Measurements from ENCODE around the gene ANKUB1. TPM values are rescaled to one million over a fixed set of nuclear protein-coding genes. Genes with fewer than 3 reads are reported as not detected.

The ANKUB1 gene
- polyA plus RNA-seq, 2 of the 4 experiments (the other 2 are of a cell fraction) = not detected

DNA sequence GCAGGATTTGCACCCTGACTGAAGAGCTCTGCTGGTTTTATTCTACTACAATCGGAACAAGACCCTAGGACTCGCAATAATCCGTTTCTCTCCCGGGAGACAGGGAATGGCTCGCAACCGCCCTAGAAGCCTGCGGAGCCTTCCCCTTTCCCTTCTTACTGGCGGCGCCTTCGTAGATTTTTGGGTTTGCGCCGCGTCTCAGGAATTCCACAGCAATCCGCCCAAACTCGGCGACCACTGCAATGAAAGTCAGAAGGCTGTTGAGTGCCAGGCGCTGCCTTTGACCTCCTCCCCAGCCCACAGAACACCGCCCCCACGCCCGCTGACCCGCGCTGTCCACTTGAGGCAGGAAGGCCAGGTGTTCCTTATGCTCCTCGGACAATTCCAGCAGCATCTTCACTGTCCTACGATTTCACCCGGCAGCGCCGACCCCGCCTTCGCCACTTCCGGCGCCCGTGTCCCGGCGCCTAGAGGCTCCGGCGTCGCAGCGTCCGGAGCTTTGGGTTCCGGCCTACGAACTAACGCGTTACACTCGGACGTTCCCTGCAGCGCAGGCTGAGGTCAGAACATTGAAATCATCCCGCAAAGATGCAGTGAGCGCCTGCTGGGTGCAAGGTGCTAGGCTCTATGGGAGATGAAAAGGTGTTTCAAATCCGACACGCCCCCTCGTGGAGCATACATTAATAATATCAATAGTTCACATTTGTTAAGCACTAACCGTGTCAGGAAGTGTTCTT lies 40.1 kb downstream of the ANKUB1 start, which contains the start of gene COMMD2 (continued):
- TF ChIP-seq NR3C1 (IDR thresholded peaks at IDR 0.05) (no peak), CEBPB (IDR thresholded peaks at IDR 0.05) (peak in 1 of 2 experiments; percentile 28; a peak in 1 of 4 replicates), KDM5A (IDR thresholded peaks at IDR 0.05) (peak; percentile 85), EP300 (IDR thresholded peaks at IDR 0.05) (no peak)
- TF ChIP-seq, protein P1, sequence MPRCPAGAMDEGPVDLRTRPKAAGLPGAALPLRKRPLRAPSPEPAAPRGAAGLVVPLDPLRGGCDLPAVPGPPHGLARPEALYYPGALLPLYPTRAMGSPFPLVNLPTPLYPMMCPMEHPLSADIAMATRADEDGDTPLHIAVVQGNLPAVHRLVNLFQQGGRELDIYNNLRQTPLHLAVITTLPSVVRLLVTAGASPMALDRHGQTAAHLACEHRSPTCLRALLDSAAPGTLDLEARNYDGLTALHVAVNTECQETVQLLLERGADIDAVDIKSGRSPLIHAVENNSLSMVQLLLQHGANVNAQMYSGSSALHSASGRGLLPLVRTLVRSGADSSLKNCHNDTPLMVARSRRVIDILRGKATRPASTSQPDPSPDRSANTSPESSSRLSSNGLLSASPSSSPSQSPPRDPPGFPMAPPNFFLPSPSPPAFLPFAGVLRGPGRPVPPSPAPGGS (IDR thresholded peaks at IDR 0.05) = peak; percentile 67; the same call in 1 of the 3 replicates

DNA sequence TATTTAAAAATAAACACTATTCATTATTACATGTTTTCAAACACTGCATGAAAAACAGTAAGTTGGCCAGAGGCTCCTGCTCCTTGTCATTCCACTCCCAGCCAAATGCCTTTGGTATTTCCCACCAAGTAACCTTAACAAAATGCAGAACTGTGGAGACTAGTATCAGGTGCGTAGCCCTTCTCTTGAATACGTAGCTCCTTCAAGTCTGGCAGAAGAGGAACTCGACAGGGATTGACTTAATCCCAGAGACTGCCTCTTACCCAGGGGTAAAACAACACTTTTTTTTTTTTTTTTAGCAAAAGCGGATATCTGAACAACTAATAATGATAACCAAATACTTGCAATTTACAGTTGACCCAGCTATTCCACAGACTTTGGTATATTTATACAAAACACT lies 40.8 kb downstream of the ANKUB1 start:
- TF ChIP-seq EHF (CRISPR knock-in tag; IDR thresholded peaks at IDR 0.05) (no peak), NR3C1 (IDR thresholded peaks at IDR 0.05) (no peak), SREBF2 (IDR thresholded peaks at IDR 0.05) (no peak), PHF8 (IDR thresholded peaks at IDR 0.05; ENCODE audit: borderline replicate concordance, low read depth) (no peak), FOXS1 (CRISPR knock-in tag; IDR thresholded peaks at IDR 0.05) (no peak), CHD2 (IDR thresholded peaks at IDR 0.05; ENCODE audit: low read length, partially characterized antibody) (no peak), SMC3 (IDR thresholded peaks at IDR 0.05) (no peak), CHD4 (IDR thresholded peaks at IDR 0.05; ENCODE audit: borderline replicate concordance) (no peak), HOXB5 (CRISPR knock-in tag; IDR thresholded peaks at IDR 0.05) (no peak), MAZ (IDR thresholded peaks at IDR 0.05; ENCODE audit: borderline replicate concordance, low read depth, low read length) (no peak), CBX8 (IDR thresholded peaks at IDR 0.05) (no peak), ESRRA (IDR thresholded peaks at IDR 0.05; ENCODE audit: borderline replicate concordance, low read length) (no peak), KDM5A (IDR thresholded peaks at IDR 0.05) (no peak), MYC (IDR thresholded peaks at IDR 0.05; ENCODE audit: borderline replicate concordance, low read length) (no peak), ZFP36 (IDR thresholded peaks at IDR 0.05; ENCODE audit: borderline replicate concordance, partially characterized antibody) (no peak), HOXB13 (CRISPR knock-in tag; IDR thresholded peaks at IDR 0.05; ENCODE audit: low read depth) (no peak), TFCP2L1 (CRISPR knock-in tag; IDR thresholded peaks at IDR 0.05) (no peak)
- TF ChIP-seq, protein P2, sequence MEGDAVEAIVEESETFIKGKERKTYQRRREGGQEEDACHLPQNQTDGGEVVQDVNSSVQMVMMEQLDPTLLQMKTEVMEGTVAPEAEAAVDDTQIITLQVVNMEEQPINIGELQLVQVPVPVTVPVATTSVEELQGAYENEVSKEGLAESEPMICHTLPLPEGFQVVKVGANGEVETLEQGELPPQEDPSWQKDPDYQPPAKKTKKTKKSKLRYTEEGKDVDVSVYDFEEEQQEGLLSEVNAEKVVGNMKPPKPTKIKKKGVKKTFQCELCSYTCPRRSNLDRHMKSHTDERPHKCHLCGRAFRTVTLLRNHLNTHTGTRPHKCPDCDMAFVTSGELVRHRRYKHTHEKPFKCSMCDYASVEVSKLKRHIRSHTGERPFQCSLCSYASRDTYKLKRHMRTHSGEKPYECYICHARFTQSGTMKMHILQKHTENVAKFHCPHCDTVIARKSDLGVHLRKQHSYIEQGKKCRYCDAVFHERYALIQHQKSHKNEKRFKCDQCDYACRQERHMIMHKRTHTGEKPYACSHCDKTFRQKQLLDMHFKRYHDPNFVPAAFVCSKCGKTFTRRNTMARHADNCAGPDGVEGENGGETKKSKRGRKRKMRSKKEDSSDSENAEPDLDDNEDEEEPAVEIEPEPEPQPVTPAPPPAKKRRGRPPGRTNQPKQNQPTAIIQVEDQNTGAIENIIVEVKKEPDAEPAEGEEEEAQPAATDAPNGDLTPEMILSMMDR (IDR thresholded peaks at IDR 0.05) = no peak
- TF ChIP-seq, protein P3, sequence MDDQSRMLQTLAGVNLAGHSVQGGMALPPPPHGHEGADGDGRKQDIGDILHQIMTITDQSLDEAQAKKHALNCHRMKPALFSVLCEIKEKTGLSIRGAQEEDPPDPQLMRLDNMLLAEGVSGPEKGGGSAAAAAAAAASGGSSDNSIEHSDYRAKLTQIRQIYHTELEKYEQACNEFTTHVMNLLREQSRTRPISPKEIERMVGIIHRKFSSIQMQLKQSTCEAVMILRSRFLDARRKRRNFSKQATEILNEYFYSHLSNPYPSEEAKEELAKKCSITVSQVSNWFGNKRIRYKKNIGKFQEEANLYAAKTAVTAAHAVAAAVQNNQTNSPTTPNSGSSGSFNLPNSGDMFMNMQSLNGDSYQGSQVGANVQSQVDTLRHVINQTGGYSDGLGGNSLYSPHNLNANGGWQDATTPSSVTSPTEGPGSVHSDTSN (IDR thresholded peaks at IDR 0.05) = no peak
- TF ChIP-seq, protein P4, sequence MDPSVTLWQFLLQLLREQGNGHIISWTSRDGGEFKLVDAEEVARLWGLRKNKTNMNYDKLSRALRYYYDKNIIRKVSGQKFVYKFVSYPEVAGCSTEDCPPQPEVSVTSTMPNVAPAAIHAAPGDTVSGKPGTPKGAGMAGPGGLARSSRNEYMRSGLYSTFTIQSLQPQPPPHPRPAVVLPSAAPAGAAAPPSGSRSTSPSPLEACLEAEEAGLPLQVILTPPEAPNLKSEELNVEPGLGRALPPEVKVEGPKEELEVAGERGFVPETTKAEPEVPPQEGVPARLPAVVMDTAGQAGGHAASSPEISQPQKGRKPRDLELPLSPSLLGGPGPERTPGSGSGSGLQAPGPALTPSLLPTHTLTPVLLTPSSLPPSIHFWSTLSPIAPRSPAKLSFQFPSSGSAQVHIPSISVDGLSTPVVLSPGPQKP (IDR thresholded peaks at IDR 0.05; ENCODE audit: low read depth, low read length) = no peak
- ChIA-PET CTCF (interaction anchor here (0.7 to 3.1 kb wide), 14 partner anchors 8 to 682 kb away, joined by 3 to 24 read pairs (median 8); no protein-coding TSS in a partner anchor), POLR2A (interaction anchor here (0.7 to 1.9 kb wide), 9 partner anchors 11 to 210 kb away, joined by 3 to 8 read pairs (median 5); partner anchors contain the start of genes RNF13 and WWTR1)
- 8% methylated on average over 4 of the region's 4 CpGs for WGBS (ENCODE audit: missing lambda C conversion rate)
- Histone ChIP-seq H3K4me1 (peaks cover 18% of the 10 kb centered on the region; the same call in 2 of the 3 replicates), H3K9me3 (no peaks in the 10 kb centered on the region), H3K4me3 (peak overlapping the region; percentile 76), H3K4me2 (peak overlapping the region; percentile 87), H3K27ac (peak overlapping the region; percentile 87 to 96)
- no peak for ATAC-seq
- DNase-seq (ENCODE audit: low read depth in 1 of 2, low spot score in 1 of 2) = no peak
- FAIRE-seq = no peak
